DMS153 treated with DMSO at 0.1 percent for 48 hours (cell line): Measurements from ENCODE around the gene APOBEC3C.
"Not testable (repeated sequence)": the region's sequence is repeated elsewhere in the genome, so short reads cannot be mapped to it uniquely, and the experiment has no call there.

Experiments used
- DNase-seq: peaks from one replicate; lab custom pipeline; 2025; ENCODE audit not compliant: unreplicated experiment; lab: John Stamatoyannopoulos, UW

The APOBEC3C gene

DNA sequence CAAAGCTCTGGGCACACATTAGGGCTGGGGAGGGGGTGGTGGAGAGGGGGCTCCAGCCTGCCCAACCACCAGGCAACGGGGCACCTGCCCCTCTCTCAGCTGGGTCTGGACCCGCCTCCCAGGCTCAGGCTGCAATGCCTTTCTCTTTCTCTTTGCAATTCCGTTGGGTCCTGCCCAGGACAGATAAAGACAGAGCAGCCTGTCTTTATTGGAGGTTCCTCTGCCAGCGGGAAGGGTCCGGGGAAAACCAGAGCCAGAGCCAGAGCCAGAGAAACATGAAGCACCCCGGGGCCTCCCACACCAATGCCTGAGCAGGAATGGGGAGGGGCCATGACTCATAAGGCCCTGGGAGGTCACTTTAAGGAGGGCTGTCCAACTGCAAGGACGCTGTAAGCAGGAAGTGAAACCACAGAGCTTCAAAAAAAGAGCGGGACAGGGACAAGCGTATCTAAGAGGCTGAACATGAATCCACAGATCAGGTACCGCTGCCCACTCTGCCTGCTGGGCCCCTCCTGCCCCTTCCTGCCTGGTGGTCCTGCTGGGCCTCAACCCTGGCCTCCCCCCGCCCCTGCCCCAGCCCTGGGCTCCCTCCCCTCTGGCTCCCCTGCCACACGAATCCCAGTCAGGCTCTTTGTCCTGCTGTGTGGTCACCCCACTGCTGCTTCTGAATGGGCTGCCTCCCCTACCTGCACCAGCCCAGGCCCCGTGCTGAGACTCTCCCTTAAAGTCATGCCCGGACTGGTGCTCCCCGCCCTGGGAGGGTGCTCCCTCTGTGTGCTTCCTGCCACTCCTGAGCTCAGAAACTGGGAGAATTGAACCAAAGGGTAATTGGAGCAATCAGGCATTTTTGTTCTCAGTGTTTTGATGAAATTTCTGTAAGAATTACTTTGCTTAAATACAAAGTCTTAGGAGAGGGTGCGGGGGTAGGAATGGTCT is 31.8 kb upstream of the APOBEC3C start, which contains the start of gene APOBEC3B:
Gene APOBEC3B, plus strand, starts transcription at position 356 of the 936 bp plus-strand sequence. Its CDS starts 107 bp downstream, at position 463.
- peak; percentile 57 for DNase-seq

DNA sequence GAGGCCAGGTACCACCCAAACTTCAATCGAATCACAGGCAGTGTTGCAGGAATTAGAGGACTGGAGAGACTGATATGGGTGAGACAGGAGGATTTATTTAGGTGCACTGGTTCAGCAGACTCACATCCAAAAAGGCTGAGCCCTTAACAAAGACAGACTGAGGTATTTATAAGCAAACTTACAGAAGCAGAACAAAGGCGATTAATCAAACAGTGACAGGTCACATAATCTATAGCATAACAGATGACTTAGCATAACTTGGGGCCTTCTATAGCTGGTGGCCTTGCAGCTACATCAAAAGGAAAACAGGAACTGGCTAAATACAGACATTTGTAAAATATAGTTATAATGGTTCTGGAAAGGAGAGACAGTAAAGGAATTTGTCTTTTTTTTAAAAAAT is 29.8 kb upstream of the APOBEC3C start:
- DNase-seq: no peak

DNA sequence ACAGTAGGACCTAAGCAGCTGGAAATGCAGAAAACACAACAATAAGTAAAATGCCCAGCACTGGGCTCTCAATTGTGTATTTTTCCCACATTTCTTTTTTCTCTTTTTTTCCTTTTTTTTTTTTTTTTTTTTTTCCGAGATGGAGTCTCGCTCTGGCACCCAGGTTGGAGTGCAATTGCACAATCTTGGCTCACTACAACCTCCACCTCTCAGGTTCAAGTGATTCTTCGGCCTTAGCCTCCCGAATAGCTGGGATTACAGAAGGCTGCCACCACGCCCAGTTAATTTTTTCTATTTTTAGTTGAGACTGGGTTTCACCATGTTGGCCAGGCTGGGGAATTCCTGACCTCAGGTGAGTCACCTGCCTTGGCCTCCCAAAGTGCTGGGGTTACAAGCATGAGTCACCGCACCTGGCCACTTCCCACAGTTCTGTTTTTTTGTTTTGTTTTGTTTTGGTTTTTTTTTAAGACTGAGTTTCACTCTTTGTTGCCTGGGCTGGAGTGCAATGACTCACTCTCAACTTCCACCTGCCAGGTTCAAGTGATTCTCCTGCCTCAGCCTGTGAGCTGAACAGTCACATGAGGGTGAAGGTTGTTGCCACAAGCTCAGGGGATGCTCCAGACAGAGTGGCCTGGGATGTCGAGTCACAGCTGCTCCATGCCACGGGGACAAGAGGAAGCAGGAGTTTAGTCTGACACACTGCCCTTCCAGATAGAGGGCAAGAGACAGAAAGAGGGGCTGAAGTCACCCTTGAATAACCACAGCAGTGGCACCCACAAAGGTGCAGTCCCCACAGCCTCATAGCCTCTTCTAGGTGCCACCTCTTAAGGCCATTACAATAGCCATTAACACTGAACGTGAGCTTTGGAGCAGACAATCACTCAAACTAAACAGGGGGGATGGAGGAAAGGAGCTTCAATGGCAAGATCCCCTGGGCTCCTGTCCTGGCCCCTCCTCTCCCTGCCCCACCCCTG is 29.0 kb upstream of the APOBEC3C start:
- peak; percentile 58 for DNase-seq

DNA sequence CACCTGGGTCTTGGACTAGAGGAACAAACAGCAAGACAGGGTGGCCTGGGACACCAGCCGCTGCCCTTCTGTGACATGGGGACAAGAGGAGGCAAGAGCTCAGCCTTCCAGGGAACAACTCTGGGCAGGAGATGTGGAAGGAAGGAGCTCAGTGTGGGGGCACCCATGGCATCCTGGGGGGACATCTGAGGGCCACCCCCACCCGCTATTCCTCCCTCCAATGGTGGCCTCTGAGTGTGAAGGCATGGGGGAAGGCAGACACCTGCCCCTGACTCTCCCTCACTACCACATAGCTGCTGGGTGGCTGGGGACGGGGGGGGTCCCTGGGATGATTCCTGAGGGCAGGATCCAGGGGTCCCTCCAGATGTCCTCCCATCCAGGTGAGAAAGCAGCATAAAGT is 27.4 kb upstream of the APOBEC3C start:
- DNase-seq: no peak

DNA sequence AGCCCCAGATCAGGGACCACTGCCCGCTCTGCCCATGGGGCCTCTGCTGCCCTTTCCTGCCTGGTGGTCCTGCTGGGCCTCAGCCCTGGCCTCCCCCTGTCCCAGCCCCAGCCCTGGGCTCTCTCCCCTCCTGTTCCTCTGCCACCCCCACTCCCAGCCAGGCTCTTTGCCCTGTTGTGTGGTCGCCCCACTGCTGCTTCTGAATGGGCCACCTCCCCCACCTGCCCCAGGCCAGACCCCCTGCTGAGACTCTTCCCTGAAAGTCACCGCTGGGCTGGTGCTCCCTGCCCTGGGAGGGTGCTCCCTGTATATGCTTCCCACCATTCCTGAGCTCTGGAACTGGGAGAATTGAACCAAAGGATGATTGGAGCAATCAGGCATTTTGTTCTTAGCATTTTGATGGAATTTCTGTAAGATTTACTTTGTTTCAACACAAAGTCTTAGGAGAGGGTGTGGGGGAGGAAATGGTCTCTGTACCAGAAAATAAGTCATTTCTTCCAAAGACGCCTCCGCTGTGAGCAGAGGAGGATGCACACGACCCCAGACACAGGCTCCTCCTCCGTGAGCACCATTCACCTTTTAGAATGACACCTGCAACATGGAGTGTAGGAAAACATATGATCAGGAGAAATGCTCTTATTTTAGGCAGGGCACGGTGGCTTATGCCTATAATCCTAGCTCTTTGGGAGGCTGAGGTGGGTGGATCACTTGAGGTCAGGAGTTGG is 26.7 kb upstream of the APOBEC3C start:
- no peak for DNase-seq

DNA sequence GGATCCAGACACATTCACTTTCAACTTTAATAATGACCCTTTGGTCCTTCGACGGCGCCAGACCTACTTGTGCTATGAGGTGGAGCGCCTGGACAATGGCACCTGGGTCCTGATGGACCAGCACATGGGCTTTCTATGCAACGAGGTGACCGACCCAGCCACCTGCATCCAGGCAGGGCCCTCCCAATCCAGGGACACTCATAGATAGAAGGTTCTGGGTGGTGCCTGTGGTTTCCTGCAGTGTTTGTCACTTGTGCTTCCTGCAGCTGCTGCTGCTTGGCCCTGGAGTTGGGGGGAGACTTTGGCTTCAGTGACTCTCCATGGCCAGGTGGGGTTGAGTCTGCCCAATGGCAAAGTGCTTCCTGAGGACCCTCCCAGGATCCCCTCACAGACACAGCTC is 24.6 kb upstream of the APOBEC3C start:
- no peak for DNase-seq

DNA sequence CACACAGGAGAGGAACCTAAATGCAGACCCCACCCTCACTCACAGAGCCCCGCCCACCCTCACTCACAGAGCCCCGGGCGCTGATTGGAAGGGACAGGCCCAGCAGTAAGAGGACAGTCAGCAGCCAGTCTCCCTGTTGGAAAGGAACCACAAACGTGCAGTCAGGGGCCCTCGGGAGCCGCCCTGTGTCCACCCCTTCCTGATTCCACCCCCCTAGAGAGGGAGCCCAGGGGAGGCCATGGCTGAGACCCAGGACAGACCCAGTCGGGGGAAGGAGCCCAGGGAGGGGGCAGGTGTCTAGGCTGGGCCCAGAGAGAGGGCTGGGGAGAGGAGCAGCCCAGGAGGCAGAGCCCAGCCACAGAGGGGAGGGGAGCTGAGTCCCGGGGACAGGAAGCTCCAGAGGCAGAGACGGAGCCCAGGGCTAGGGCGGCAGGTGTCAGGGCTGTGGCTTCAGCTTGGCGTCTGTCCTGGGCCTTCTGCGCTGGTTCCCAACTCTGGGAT is 21.1 kb upstream of the APOBEC3C start:
- peak; percentile 11 for DNase-seq

DNA sequence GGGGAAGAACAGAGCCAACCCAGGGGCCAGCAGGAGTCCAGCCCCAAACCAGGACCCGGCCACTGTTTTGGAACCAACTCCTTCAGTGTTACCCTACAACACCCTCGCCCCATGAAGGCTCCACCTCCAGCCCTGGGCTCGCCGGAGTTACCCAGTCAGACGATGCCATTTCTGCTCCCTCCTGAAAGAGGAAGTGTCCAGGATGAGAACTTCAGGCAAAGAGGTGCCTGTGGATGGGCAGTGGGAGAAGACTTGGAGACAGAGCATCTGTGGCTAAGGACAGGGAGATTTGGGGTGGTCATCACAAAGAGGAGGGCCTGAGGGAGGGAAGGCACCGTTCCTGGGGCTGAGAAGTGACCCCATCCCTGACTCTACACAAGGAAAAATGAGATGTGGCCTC is 18.0 kb upstream of the APOBEC3C start:
- DNase-seq: no peak

DNA sequence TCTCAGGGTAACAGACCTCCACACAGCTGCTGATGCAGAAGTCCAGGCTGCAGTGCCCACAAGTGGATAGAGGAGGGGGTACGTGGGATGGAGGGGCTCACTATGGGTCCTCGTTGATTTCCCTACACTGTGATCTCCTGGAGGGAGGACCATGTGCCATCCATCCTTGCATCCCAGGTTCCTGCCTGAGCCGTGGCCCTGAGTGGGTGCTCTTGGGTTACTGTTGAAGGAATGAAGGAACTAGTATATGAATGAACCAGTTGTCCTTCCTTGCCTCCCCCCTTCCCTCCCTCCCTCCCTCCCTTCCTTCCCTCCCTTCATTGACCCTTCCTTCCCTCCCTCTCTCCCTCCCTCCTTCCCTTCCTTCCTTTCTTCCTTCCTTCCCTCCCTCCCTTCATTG is 16.5 kb upstream of the APOBEC3C start:
- DNase-seq: no peak

DNA sequence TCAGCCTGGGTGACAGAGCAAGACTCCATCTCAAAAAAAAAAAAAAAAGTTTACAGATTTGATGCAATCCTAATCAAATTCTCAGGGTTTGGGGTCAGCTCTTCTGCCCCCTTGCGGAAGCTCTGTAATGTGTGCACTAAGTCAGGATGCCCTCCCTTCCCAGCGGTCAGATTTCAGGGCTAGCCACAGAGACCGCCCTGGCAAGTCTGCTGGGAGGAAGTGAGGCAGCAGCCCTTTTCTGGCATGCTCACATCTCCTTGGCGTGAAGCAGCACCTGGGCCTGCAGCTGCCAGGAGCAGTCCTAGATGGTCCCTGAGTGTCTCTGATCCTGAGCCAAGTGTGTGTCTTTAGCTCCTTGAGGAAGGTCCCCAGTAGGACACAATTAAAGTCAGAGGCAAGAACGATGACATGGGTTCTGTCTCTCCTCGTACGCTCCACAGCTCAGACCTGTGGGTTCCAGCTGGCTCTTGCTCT is 10.9 kb upstream of the APOBEC3C start:
- DNase-seq: peak; percentile 74

DNA sequence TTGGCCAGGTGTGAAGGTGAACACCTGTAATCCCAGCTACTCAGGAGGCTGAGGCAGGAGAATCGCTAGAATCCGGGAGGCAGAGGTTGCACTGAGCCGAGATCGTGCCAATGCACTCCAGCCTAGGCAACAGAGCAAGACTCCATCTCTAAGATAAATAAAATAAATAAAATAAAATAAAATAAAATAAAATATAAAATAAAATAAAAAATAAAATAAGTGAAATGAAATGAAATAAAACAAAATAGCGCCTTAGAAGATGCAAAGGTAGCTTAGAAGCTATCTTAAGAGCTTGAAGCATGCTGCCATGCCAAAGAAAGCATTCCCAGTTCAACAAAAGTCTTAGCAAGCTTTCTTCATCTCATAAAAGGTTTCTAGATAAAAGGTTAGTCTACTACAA is 6.9 kb upstream of the APOBEC3C start:
- DNase-seq: no peak

DNA sequence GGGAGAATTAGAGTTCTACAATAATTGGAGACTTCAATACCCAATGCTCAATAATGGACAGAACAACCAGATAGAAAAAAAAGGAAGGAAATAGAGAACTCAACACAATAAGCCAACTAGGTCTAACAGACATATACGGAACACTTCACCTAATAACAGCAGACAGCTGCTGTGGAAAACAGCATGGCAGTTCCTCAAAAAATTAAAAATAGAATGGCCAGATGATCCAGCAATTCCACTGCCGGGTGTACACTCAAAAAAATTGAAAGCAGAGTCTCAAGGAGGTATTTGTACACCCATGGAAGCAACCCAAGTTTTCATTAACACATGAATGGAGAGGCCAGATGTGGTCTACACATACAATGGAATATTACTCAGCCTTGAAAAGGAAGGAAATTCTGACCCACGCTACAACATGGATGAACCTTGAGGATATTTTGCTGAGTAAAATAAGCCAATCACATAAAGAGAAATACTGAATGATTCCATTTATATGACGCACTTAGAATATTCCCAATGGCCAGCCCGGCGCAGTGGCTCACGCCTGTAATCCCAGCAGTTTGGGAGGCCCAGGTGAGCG is 5.7 kb upstream of the APOBEC3C start:
- DNase-seq: not testable (repeated sequence)

DNA sequence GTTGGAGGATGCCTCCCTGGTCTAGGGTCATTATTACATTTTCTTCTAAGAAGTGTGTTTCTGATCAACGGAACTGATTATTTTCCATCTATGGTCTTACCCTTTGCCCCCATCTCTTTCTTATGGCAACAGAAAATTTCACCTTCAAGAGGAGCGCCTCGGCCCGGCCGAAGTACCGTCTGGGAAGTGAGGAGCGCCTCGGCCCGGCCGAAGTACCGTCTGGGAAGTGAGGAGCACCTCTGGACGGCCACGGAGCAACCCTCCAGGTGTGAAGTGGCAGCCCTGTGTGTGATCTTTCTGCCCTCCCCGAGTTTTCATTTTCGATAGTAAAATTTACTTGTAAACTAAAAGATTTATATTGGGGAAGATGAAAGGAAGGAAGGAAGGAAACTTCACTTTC is 3.1 kb upstream of the APOBEC3C start:
- DNase-seq: no peak

DNA sequence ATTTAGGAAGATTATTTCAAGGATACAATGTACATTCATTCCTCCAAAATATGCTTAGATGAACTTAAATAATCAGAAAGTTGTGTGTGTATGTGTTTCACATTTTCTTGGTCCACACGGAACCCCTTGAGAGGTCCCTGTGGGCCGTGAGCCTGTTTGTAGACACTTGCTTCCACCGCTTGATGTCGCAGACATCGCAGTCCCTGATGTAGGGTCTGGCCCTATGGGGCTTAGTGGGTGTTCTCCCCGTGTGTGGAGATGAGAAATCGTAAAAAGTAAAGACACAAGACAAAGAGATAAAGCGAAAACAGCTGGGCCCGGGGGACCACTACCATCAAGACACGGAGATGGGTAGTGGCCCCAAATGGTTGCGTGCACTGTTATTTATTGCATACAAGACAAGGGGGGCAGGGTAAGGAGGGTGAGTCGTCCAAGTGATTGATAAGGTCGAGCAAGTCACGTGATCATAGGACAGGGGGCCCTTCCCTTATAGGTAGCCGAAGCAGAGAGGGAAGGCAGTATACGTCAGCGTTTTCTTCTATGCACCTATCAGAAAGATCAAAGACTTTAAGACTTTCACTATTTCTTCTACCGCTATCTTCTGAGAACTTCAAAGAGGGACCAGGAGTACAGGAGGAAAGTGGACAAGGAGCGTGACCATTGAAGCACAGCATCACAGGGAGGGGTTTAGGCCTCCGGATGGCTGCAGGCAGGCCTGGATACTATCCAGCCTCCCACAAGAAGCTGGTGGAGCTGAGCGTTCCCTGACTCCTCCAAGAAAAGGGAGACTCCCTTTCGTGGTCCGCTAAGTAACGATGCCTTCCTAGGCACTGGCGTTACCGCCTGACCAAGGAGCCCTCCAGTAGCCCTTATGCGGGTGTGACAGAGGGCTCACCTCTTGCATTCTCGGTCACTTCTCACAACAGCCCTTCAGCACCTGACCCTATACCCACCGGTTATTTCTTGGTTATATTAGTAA is 1.2 kb upstream of the APOBEC3C start:
- no peak for DNase-seq

DNA sequence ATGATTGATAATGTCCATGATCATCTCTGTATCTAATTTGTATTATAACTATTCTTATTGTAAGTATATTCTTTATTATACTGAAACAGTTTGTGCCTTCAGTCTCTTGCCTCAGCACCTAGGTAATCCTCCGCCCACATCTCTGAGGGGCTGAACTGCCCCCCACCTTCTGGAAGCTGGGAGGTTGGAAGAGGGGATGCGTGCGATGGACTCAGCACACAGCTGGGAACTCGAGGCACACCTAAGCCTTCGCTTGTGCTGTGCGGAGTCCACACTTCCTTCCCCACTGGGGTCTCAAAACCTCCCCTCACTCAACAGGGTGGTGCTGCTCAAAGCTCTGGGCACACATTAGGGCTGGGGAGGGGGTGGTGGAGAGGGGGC is 506 bp upstream of the APOBEC3C start:
- DNase-seq: not testable (repeated sequence)

DNA sequence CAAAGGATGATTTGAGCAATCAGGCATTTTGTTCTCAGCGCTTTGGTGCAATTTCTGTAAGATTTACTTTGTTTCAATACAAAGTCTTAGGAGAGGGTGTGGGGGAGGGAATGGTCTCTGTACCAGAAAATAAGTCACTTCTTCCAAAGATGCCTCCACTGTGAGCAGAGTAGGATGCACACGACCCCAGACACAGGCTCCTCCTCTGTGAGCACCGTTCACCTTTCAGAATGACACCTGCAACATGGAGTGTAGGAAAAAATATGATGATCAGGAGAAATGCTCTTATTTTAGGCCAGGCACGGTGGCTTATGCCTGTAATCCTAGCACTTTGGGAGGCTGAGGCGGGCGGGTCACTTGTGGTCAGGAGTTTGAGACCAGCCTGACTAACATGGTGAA is 665 bp downstream of the APOBEC3C start:
- DNase-seq: not testable (repeated sequence)

DNA sequence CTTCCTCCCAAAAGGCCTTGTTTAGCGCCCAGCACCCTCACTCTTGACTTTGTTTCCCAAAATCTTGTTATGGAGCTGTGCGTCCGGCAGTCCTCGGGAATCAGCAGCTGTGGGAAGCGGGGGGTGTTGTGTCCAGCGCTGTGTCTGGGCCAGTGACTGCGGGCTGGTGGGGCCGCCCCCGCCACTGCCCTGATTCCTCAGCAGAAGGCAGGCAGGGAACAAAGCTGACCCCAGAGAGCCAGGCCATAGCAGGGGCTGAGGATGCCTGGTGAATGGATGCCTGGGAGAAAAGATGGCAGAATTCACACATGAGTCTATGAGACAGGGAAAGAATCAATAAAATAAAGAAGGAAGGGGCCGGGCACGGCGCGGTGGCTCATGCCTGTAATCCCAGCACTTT is 2.5 kb downstream of the APOBEC3C start:
- DNase-seq: no peak

DNA sequence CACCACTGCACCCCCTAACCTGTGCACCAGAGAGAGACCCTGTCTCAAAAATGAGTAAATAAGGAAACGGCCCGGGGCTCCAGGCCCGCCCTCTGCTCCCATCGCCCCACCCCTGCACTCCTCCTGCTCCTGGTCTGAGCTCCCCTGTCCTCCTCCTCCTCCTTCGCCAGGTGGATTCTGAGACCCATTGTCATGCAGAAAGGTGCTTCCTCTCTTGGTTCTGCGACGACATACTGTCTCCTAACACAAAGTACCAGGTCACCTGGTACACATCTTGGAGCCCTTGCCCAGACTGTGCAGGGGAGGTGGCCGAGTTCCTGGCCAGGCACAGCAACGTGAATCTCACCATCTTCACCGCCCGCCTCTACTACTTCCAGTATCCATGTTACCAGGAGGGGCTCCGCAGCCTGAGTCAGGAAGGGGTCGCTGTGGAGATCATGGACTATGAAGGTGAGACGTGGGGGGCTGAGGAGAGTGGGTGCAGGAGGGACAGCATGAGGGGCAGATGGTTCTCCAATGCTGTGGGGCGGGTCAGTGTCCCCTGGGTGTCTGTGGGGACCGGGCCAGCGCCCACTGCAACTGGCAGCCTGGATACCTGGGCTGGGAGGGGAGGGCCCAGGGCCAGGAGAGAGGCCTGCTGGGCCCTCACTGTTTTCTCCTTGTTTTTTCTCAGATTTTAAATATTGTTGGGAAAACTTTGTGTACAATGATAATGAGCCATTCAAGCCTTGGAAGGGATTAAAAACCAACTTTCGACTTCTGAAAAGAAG is 3.7 kb downstream of the APOBEC3C start:
- no peak for DNase-seq
